ENCODE data around the gene PPCS. TPM values are rescaled to one million over a fixed set of nuclear protein-coding genes. Genes with fewer than 3 reads are reported as not detected.

Gene PPCS
- total RNA-seq, 1 experiment from 2014 or later: 56.1 TPM

GRCh38 chr1:42456754-42457089 lies 379 bp downstream of the PPCS start:
- CTCF ChIA-PET: interaction anchor here (0.6 to 0.9 kb wide), 3 partner anchors 27 to 280 kb away, joined by 3 to 5 read pairs (median 4); no protein-coding TSS in a partner anchor
- no TSS peak for BruUV-seq (replicated peaks)
- H3K4me1 Mint-ChIP-seq (ENCODE audit: insufficient read depth, unreplicated experiment): peaks cover 1% of the 10 kb centered on the region
- POLR2A ChIA-PET: interaction anchor here (0.6 to 1.6 kb wide), 19 partner anchors 8 to 390 kb away, joined by 3 to 10 read pairs (median 3); partner anchors contain the start of genes FOXJ3, PPIH and ZNF691
- peak overlapping the region; percentile 74 for H3K27ac Mint-ChIP-seq (ENCODE audit: low read depth, unreplicated experiment)
- peak; percentile 58 for DNase-seq (ENCODE audit: unreplicated experiment)
- peak overlapping the region; percentile 80 for H3K4me3 Mint-ChIP-seq (ENCODE audit: unreplicated experiment)
- peaks cover 41% of the 10 kb centered on the region for H3K36me3 Mint-ChIP-seq (ENCODE audit: insufficient read depth, unreplicated experiment)
- TF ChIP-seq, protein P1, sequence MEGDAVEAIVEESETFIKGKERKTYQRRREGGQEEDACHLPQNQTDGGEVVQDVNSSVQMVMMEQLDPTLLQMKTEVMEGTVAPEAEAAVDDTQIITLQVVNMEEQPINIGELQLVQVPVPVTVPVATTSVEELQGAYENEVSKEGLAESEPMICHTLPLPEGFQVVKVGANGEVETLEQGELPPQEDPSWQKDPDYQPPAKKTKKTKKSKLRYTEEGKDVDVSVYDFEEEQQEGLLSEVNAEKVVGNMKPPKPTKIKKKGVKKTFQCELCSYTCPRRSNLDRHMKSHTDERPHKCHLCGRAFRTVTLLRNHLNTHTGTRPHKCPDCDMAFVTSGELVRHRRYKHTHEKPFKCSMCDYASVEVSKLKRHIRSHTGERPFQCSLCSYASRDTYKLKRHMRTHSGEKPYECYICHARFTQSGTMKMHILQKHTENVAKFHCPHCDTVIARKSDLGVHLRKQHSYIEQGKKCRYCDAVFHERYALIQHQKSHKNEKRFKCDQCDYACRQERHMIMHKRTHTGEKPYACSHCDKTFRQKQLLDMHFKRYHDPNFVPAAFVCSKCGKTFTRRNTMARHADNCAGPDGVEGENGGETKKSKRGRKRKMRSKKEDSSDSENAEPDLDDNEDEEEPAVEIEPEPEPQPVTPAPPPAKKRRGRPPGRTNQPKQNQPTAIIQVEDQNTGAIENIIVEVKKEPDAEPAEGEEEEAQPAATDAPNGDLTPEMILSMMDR (IDR thresholded peaks at IDR 0.05; ENCODE audit: unreplicated experiment): no peak
- H3K27me3 Mint-ChIP-seq (ENCODE audit: insufficient read depth, unreplicated experiment): no peaks in the 10 kb centered on the region
- no peaks in the 10 kb centered on the region for H3K9me3 Mint-ChIP-seq (ENCODE audit: unreplicated experiment)
- intact Hi-C loops (cut with micrococcal nuclease): no loop called here

- peaks cover 43% of the 10 kb centered on the region for H3K36me3 Mint-ChIP-seq (ENCODE audit: insufficient read depth, unreplicated experiment)
- H3K27me3 Mint-ChIP-seq (ENCODE audit: insufficient read depth, unreplicated experiment): no peaks in the 10 kb centered on the region
- H3K4me1 Mint-ChIP-seq (ENCODE audit: insufficient read depth, unreplicated experiment): peaks cover 11% of the 10 kb centered on the region
- TF ChIP-seq, protein P1 (IDR thresholded peaks at IDR 0.05; ENCODE audit: unreplicated experiment): no peak
- H3K4me3 Mint-ChIP-seq (ENCODE audit: unreplicated experiment): no peak overlapping the region
- no peak overlapping the region for H3K27ac Mint-ChIP-seq (ENCODE audit: low read depth, unreplicated experiment)
- DNase-seq (ENCODE audit: unreplicated experiment): no peak
- no peaks in the 10 kb centered on the region for H3K9me3 Mint-ChIP-seq (ENCODE audit: unreplicated experiment)
- no TSS peak for BruUV-seq (replicated peaks)
- intact Hi-C loops (cut with micrococcal nuclease): no loop called here
- CTCF ChIA-PET: no interaction called here
- POLR2A ChIA-PET: interaction anchor here (0.8 kb wide), 1 partner anchor 127 kb away, joined by 3 read pairs; no protein-coding TSS in a partner anchor
These were observed 4.9 kb downstream of the PPCS start for GRCh38 chr1:42461196-42461595.

- intact Hi-C loops (cut with micrococcal nuclease): loop anchor here (1.0 to 2.0 kb wide), 3 partner anchors 128 to 286 kb away; partner anchors contain the start of gene FOXJ3
- DNase-seq (ENCODE audit: unreplicated experiment): peak; percentile 99
- TF ChIP-seq, protein P1 (IDR thresholded peaks at IDR 0.05; ENCODE audit: unreplicated experiment): no peak
- H3K4me3 Mint-ChIP-seq (ENCODE audit: unreplicated experiment): peak within 1 kb of the TSS; percentile 81
- ChIA-PET CTCF (interaction anchor here (0.7 to 0.8 kb wide), 3 partner anchors 118 to 1675 kb away, joined by 3 to 4 read pairs (median 3); no protein-coding TSS in a partner anchor), POLR2A (interaction anchor here (0.5 to 2.1 kb wide), 17 partner anchors 11 to 956 kb away, joined by 3 to 11 read pairs (median 4); partner anchors contain the start of genes C1orf50, P3H1 and PPIH)
- H3K4me1 Mint-ChIP-seq (ENCODE audit: insufficient read depth, unreplicated experiment): peaks cover 11% of the 10 kb centered on the region
- H3K27ac Mint-ChIP-seq (ENCODE audit: low read depth, unreplicated experiment): peak within 1 kb of the TSS; percentile 89
- peaks cover 36% of the 10 kb centered on the region for H3K36me3 Mint-ChIP-seq (ENCODE audit: insufficient read depth, unreplicated experiment)
- no peaks in the 10 kb centered on the region for H3K27me3 Mint-ChIP-seq (ENCODE audit: insufficient read depth, unreplicated experiment)
- H3K9me3 Mint-ChIP-seq (ENCODE audit: unreplicated experiment): no peaks in the 10 kb centered on the region
- BruUV-seq (replicated peaks): no TSS peak
These were observed 6.8 kb downstream of the PPCS start, which contains the start of gene CCDC30 for GRCh38 chr1:42462828-42463763. Gene CCDC30, plus strand, starts transcription at chr1:42463286. Its CDS starts 17,266 bp downstream, at chr1:42480552.

DNA sequence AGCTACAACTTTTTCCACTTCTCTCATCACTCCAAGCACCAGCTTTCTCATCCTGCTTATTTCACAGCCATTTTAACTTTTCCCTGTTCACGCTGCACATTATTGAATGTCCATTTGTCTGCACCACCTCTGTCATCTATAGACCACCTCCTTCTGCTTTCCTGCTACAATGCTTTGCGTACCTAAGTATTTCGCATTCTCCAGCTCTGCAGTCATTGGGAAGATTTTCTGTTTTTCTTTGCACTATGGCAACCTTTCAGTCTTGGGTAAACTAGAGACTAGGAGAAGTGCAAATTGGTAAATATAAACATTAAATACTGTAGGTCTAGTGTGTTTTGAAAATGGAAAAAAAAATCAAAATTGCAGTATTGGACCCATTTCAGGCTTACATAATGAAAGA lies 7.6 kb downstream of the PPCS start:
- ChIA-PET POLR2A (interaction anchor here (0.5 to 2.1 kb wide), 11 partner anchors 10 to 489 kb away, joined by 3 to 11 read pairs (median 4); partner anchors contain the start of genes C1orf50, P3H1 and PPIH), CTCF (interaction anchor here (0.8 kb wide), 1 partner anchor 290 kb away, joined by 3 read pairs; no protein-coding TSS in a partner anchor)
- no peaks in the 10 kb centered on the region for H3K9me3 Mint-ChIP-seq (ENCODE audit: unreplicated experiment)
- H3K36me3 Mint-ChIP-seq (ENCODE audit: insufficient read depth, unreplicated experiment): peaks cover 34% of the 10 kb centered on the region
- peak overlapping the region; percentile 81 for H3K4me3 Mint-ChIP-seq (ENCODE audit: unreplicated experiment)
- H3K27me3 Mint-ChIP-seq (ENCODE audit: insufficient read depth, unreplicated experiment): peaks cover 7% of the 10 kb centered on the region
- peaks cover 11% of the 10 kb centered on the region for H3K4me1 Mint-ChIP-seq (ENCODE audit: insufficient read depth, unreplicated experiment)
- TF ChIP-seq, protein P1 (IDR thresholded peaks at IDR 0.05; ENCODE audit: unreplicated experiment): no peak
- no TSS peak for BruUV-seq (replicated peaks)
- H3K27ac Mint-ChIP-seq (ENCODE audit: low read depth, unreplicated experiment): no peak overlapping the region
- DNase-seq (ENCODE audit: unreplicated experiment): no peak
- intact Hi-C loops (cut with micrococcal nuclease): loop anchor here (1.0 to 2.0 kb wide), 3 partner anchors 129 to 287 kb away; partner anchors contain the start of gene FOXJ3
